Nephron progenitor cell (in vitro differentiated cells): ENCODE results near the gene TOM1L2.

Experiments used
- DNase-seq: peaks from one replicate; pipeline ENCODE4 v3.0.0; 2021
- H3K27ac Mint-ChIP-seq: 2 replicates; pipeline ENCODE4 v1.8.0; 2021; ENCODE audit warnings: mild to moderate bottlenecking, moderate library complexity, mixed read lengths
- H3K27me3 Mint-ChIP-seq: 2 replicates; pipeline ENCODE4 v1.8.0; 2021; ENCODE audit warnings: mild to moderate bottlenecking, low read depth, mixed read lengths; ENCODE audit not compliant: poor library complexity
- H3K36me3 Mint-ChIP-seq: 2 replicates; pipeline ENCODE4 v1.8.0; 2021; ENCODE audit warnings: low read depth, mixed read lengths
- H3K4me1 Mint-ChIP-seq: 2 replicates; pipeline ENCODE4 v1.8.0; 2021; ENCODE audit warnings: mixed read lengths
- H3K4me3 Mint-ChIP-seq: 2 replicates; pipeline ENCODE4 v1.8.0; 2021; ENCODE audit warnings: mild to moderate bottlenecking, moderate library complexity, mixed read lengths
- H3K9me3 Mint-ChIP-seq: 2 replicates; pipeline ENCODE4 v1.8.0; 2021; ENCODE audit warnings: mild to moderate bottlenecking, moderate library complexity, mixed read lengths
- CTCF ChIP-seq: fragments of 200-600 bp; sonication (generic); IDR thresholded peaks from 2 replicates; pipeline ENCODE4 v1.5.0; 2021; ENCODE audit warnings: antibody characterized with exemption

Gene TOM1L2

GRCh38 chr17:17876959-17877528 lies 95.2 kb downstream of the TOM1L2 start:
- H3K4me1 Mint-ChIP-seq: peaks cover 72% of the 10 kb centered on the region
- H3K27me3 Mint-ChIP-seq: peaks cover 3% of the 10 kb centered on the region
- H3K27ac Mint-ChIP-seq: peak overlapping the region; percentile 96
- H3K9me3 Mint-ChIP-seq: no peaks in the 10 kb centered on the region
- DNase-seq: no peak
- H3K36me3 Mint-ChIP-seq: peaks cover 13% of the 10 kb centered on the region
- H3K4me3 Mint-ChIP-seq: no peak overlapping the region
- no peak for TF ChIP-seq CTCF

GRCh38 chr17:17874478-17874877 lies 97.7 kb downstream of the TOM1L2 start:
- no peaks in the 10 kb centered on the region for H3K9me3 Mint-ChIP-seq
- no peak overlapping the region for H3K27ac Mint-ChIP-seq
- peaks cover 68% of the 10 kb centered on the region for H3K4me1 Mint-ChIP-seq
- DNase-seq: no peak
- no peak for TF ChIP-seq CTCF
- peaks cover 13% of the 10 kb centered on the region for H3K36me3 Mint-ChIP-seq
- H3K27me3 Mint-ChIP-seq: peaks cover 8% of the 10 kb centered on the region
- H3K4me3 Mint-ChIP-seq: no peak overlapping the region

GRCh38 chr17:17873450-17873991 lies 98.7 kb downstream of the TOM1L2 start:
- TF ChIP-seq CTCF: no peak
- H3K36me3 Mint-ChIP-seq: peaks cover 13% of the 10 kb centered on the region
- H3K4me3 Mint-ChIP-seq: no peak overlapping the region
- peaks cover 77% of the 10 kb centered on the region for H3K4me1 Mint-ChIP-seq
- peaks cover 10% of the 10 kb centered on the region for H3K27me3 Mint-ChIP-seq
- no peaks in the 10 kb centered on the region for H3K9me3 Mint-ChIP-seq
- peak overlapping the region; percentile 86 for H3K27ac Mint-ChIP-seq
- DNase-seq: no peak

GRCh38 chr17:17872547-17873345 lies 99.5 kb downstream of the TOM1L2 start:
- no peaks in the 10 kb centered on the region for H3K9me3 Mint-ChIP-seq
- H3K4me1 Mint-ChIP-seq: peaks cover 77% of the 10 kb centered on the region
- no peak for TF ChIP-seq CTCF

GRCh38 chr17:17871913-17872312 lies 100.3 kb downstream of the TOM1L2 start:
- Mint-ChIP-seq H3K9me3 (no peaks in the 10 kb centered on the region), H3K27me3 (peaks cover 18% of the 10 kb centered on the region), H3K27ac (peak overlapping the region; percentile 75), H3K36me3 (peaks cover 13% of the 10 kb centered on the region), H3K4me1 (peaks cover 76% of the 10 kb centered on the region), H3K4me3 (no peak overlapping the region)
- TF ChIP-seq CTCF: no peak
- DNase-seq: no peak

More at GRCh38 chr17:17872547-17873345, 99.5 kb downstream of the TOM1L2 start:
- Mint-ChIP-seq H3K27ac (peak overlapping the region; percentile 86), H3K4me3 (no peak overlapping the region), H3K36me3 (peaks cover 13% of the 10 kb centered on the region), H3K27me3 (peaks cover 15% of the 10 kb centered on the region)
- DNase-seq: peak; percentile 28
